Chondrocyte (in vitro differentiated cells): Measurements from ENCODE around the gene HSD11B1L. TPM values are rescaled to one million over a fixed set of nuclear protein-coding genes. Genes with fewer than 3 reads are reported as not detected.

ENCODE experiments used
- DNase-seq: peaks from one replicate; pipeline ENCODE4 v3.0.0; 2021; ENCODE audit warnings: mixed read lengths, low spot score
- H3K27ac Mint-ChIP-seq: one replicate; pipeline ENCODE4 v1.8.0; 2021; ENCODE audit warnings: mild to moderate bottlenecking, moderate library complexity, mixed read lengths; ENCODE audit not compliant: unreplicated experiment
- H3K27me3 Mint-ChIP-seq: 2 replicates; pipeline ENCODE4 v1.8.0; 2021; ENCODE audit warnings: low read depth, mixed read lengths
- H3K36me3 Mint-ChIP-seq: 2 replicates; pipeline ENCODE4 v1.8.0; 2021; ENCODE audit warnings: low read depth, mixed read lengths
- H3K4me1 Mint-ChIP-seq: 2 replicates; pipeline ENCODE4 v1.8.0; 2021; ENCODE audit warnings: low read depth, mild to moderate bottlenecking, mixed read lengths
- H3K4me3 Mint-ChIP-seq: one replicate; pipeline ENCODE4 v1.8.0; 2021; ENCODE audit warnings: mild to moderate bottlenecking, moderate library complexity, mixed read lengths; ENCODE audit not compliant: unreplicated experiment
- H3K9me3 Mint-ChIP-seq: 2 replicates; pipeline ENCODE4 v1.8.0; 2021; ENCODE audit warnings: low read depth, mixed read lengths
- CTCF ChIP-seq: fragments of 200-600 bp; sonication (generic); IDR thresholded peaks from 2 replicates; pipeline ENCODE4 v1.5.0; 2021; ENCODE audit warnings: antibody characterized with exemption, mild to moderate bottlenecking, moderate library complexity
- total RNA-seq: library from RNA; stranded (reverse); gene quantifications from 3 replicates; pipeline ENCODE4 v1.2.1, GENCODE V29; 2021

Gene HSD11B1L
- total RNA-seq, 1 donor from 2014 or later = 7.2 TPM

GRCh38 chr19:5703819-5704818, 23.3 kb downstream of the HSD11B1L start:
- Mint-ChIP-seq H3K4me1 (peaks cover 3% of the 10 kb centered on the region), H3K27ac (no peak overlapping the region), H3K36me3 (peaks cover 13% of the 10 kb centered on the region), H3K4me3 (no peak overlapping the region), H3K27me3 (no peaks in the 10 kb centered on the region), H3K9me3 (no peaks in the 10 kb centered on the region)
- no peak for TF ChIP-seq CTCF
- no peak for DNase-seq

GRCh38 chr19:5705552-5705951, 24.7 kb downstream of the HSD11B1L start:
- H3K9me3 Mint-ChIP-seq = no peaks in the 10 kb centered on the region
- no peaks in the 10 kb centered on the region for H3K27me3 Mint-ChIP-seq
- H3K27ac Mint-ChIP-seq = no peak overlapping the region
- peaks cover 3% of the 10 kb centered on the region for H3K4me1 Mint-ChIP-seq
- peaks cover 12% of the 10 kb centered on the region for H3K36me3 Mint-ChIP-seq
- no peak for DNase-seq
- no peak for TF ChIP-seq CTCF
- no peak overlapping the region for H3K4me3 Mint-ChIP-seq

- no peak overlapping the region for H3K4me3 Mint-ChIP-seq
- H3K4me1 Mint-ChIP-seq = peaks cover 3% of the 10 kb centered on the region
- H3K36me3 Mint-ChIP-seq = peaks cover 8% of the 10 kb centered on the region
- no peaks in the 10 kb centered on the region for H3K27me3 Mint-ChIP-seq
- no peak for TF ChIP-seq CTCF
- no peak overlapping the region for H3K27ac Mint-ChIP-seq
- DNase-seq = no peak
- H3K9me3 Mint-ChIP-seq = no peaks in the 10 kb centered on the region
These were observed 26.2 kb downstream of the HSD11B1L start for GRCh38 chr19:5706876-5707573.

GRCh38 chr19:5707576-5708575, 27.0 kb downstream of the HSD11B1L start:
- Mint-ChIP-seq H3K36me3 (peaks cover 12% of the 10 kb centered on the region), H3K27me3 (no peaks in the 10 kb centered on the region), H3K27ac (no peak overlapping the region), H3K4me3 (no peak overlapping the region), H3K9me3 (no peaks in the 10 kb centered on the region), H3K4me1 (peaks cover 3% of the 10 kb centered on the region)
- no peak for TF ChIP-seq CTCF
- DNase-seq = no peak
